Measurements from ENCODE around the gene ERG. TPM values are rescaled to one million over a fixed set of nuclear protein-coding genes. Genes with fewer than 3 reads are reported as not detected.

The ERG gene
- polyA plus RNA-seq, 1 experiment, result not detected

DNA sequence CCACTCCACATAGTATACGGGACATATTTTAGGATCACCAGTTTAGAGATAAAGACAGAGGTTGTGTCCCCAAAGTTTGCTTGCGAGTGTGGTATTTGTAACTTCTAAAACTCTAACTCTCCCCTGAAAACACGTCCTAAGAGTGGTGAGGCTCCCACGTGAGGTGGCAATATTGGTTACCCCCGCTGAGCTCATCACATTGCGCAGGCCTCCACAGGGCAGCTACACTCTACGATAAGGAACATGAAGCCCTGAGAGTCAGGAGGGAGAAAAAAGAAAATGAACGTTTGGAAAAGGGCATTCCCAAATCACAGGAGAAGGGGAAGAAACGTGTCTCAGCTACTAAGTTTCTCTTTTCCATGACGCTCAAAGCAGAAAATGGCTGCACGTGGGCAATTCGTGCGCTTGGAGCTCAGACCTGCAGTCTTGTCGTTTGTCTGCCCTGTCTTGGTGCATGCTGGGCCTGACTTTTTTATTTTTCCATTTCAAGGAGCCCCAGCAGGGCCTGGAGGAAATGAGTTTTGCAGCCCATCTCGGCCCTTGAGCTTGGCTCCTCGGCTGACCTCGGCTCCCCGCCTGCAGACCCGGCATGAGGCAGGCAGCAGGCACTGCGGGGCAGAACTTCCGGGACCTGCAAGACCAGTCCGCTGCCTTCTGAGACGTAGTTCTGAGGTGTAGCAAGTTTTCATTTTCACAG is 25.7 kb downstream of the ERG start:
- no peak overlapping the region for H3K4me3 ChIP-seq (ENCODE audit: low read depth, low read length)
- no peak overlapping the region for H3K27ac ChIP-seq (ENCODE audit: low read depth, low read length)
- ChIA-PET CTCF (interaction anchor here (0.6 to 0.7 kb wide), 2 partner anchors 63 to 709 kb away, joined by 3 to 6 read pairs; no protein-coding TSS in a partner anchor), POLR2A (no interaction called here)
- TF ChIP-seq, protein P1, sequence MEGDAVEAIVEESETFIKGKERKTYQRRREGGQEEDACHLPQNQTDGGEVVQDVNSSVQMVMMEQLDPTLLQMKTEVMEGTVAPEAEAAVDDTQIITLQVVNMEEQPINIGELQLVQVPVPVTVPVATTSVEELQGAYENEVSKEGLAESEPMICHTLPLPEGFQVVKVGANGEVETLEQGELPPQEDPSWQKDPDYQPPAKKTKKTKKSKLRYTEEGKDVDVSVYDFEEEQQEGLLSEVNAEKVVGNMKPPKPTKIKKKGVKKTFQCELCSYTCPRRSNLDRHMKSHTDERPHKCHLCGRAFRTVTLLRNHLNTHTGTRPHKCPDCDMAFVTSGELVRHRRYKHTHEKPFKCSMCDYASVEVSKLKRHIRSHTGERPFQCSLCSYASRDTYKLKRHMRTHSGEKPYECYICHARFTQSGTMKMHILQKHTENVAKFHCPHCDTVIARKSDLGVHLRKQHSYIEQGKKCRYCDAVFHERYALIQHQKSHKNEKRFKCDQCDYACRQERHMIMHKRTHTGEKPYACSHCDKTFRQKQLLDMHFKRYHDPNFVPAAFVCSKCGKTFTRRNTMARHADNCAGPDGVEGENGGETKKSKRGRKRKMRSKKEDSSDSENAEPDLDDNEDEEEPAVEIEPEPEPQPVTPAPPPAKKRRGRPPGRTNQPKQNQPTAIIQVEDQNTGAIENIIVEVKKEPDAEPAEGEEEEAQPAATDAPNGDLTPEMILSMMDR (IDR thresholded peaks at IDR 0.05; ENCODE audit: low read depth, low read length), result no peak
- H3K27me3 ChIP-seq (ENCODE audit: control insufficient read depth, insufficient read depth, low read length), result peaks cover 4% of the 10 kb centered on the region
- no peak for DNase-seq (ENCODE audit: low read depth, low spot score)
- no peaks in the 10 kb centered on the region for H3K9me3 ChIP-seq (ENCODE audit: control insufficient read depth, insufficient read depth, low read length)

DNA sequence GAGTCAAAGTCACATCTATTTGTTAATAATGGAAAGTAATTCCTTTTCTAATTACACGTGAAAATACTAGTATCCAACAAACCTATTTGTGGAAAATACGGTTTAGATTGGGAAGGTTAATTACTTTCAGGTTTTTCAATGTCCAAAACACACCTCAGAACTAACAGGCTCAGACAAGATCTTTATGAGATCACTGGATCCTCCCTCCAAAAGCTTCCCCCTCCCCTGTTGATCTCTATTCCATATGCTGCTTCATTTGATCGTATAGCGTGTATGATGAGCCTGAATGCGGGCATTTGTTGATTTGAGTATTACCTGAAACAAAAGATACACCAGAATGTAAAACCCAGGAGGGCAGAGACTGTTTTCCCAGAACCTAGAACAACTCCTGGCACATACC is 26.5 kb downstream of the ERG start:
- CTCF ChIA-PET, result no interaction called here
- no peaks in the 10 kb centered on the region for H3K9me3 ChIP-seq (ENCODE audit: control insufficient read depth, insufficient read depth, low read length)
- POLR2A ChIA-PET, result no interaction called here
- no peak overlapping the region for H3K4me3 ChIP-seq (ENCODE audit: low read depth, low read length)
- peaks cover 4% of the 10 kb centered on the region for H3K27me3 ChIP-seq (ENCODE audit: control insufficient read depth, insufficient read depth, low read length)
- TF ChIP-seq, protein P1 (IDR thresholded peaks at IDR 0.05; ENCODE audit: low read depth, low read length), result no peak
- no peak for DNase-seq (ENCODE audit: low read depth, low spot score)
- H3K27ac ChIP-seq (ENCODE audit: low read depth, low read length), result no peak overlapping the region

DNA sequence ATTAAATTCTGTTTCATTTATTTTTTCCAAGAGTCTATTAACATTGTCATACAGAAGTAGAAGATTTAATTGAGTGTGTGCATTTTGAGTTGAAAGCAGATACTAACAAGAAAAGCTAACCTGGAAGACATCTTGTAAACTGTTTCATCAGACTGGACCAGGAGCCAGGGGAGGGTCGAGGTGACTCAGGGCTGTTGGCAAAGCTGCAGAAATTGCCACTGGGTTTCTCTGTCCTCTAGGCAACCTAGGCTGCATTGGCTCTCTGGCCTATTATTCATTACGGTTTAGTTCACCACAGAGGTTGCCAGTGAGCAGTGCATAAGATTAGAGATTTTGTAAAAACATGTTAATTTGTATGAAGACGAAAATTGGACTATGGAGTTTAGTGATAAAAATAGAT is 27.5 kb downstream of the ERG start:
- H3K27me3 ChIP-seq (ENCODE audit: control insufficient read depth, insufficient read depth, low read length), result peaks cover 4% of the 10 kb centered on the region
- CTCF ChIA-PET, result no interaction called here
- no peaks in the 10 kb centered on the region for H3K9me3 ChIP-seq (ENCODE audit: control insufficient read depth, insufficient read depth, low read length)
- H3K4me3 ChIP-seq (ENCODE audit: low read depth, low read length), result no peak overlapping the region
- POLR2A ChIA-PET, result no interaction called here
- DNase-seq (ENCODE audit: low read depth, low spot score), result no peak
- TF ChIP-seq, protein P1 (IDR thresholded peaks at IDR 0.05; ENCODE audit: low read depth, low read length), result no peak
- no peak overlapping the region for H3K27ac ChIP-seq (ENCODE audit: low read depth, low read length)

DNA sequence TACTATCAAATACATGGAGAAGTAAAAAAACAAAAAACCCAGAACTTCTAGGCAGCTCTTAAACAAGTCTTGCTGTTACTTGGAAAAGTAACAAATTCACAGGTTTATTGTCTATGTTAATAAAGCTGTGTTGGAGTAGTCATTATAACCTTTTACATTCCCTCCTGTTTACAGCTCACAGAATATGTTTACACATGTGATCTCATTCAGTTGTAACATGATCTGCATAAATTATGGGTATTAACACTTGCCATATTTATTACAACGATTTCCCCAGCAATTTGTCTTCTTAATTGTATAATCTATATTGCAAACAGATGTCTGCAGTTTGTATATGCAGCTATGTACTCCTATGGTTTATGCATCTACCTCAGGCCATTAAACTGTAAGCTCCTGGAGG is 28.6 kb downstream of the ERG start:
- no peak overlapping the region for H3K4me3 ChIP-seq (ENCODE audit: low read depth, low read length)
- H3K27me3 ChIP-seq (ENCODE audit: control insufficient read depth, insufficient read depth, low read length), result no peaks in the 10 kb centered on the region
- no peaks in the 10 kb centered on the region for H3K9me3 ChIP-seq (ENCODE audit: control insufficient read depth, insufficient read depth, low read length)
- no peak for DNase-seq (ENCODE audit: low read depth, low spot score)
- CTCF ChIA-PET, result no interaction called here
- TF ChIP-seq, protein P1 (IDR thresholded peaks at IDR 0.05; ENCODE audit: low read depth, low read length), result no peak
- H3K27ac ChIP-seq (ENCODE audit: low read depth, low read length), result no peak overlapping the region
- POLR2A ChIA-PET, result no interaction called here

DNA sequence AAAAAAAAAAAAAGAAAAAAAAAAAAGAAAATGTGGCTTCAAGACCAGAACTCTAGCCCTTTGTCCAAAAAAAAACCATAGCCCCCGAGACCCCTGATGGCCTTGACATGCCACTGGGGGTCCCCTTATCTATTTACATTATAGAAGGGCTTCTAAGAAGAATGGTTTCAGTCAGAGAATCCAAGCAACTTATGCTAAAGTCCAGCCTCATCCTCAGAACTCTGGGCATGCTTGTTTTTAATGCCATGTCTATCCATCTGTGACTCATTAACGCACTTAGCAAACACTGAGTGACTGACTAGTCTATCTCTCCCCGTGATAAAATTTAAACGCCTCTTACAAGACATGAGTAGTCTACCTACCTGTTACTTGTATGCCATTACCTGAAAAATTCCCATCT is 29.3 kb downstream of the ERG start:
- DNase-seq (ENCODE audit: low read depth, low spot score), result no peak
- CTCF ChIA-PET, result no interaction called here

More for the DNA sequence above, 29.3 kb downstream of the ERG start:
- Histone ChIP-seq H3K27ac (ENCODE audit: low read depth, low read length) (no peak overlapping the region), H3K9me3 (ENCODE audit: control insufficient read depth, insufficient read depth, low read length) (no peaks in the 10 kb centered on the region), H3K27me3 (ENCODE audit: control insufficient read depth, insufficient read depth, low read length) (no peaks in the 10 kb centered on the region), H3K4me3 (ENCODE audit: low read depth, low read length) (no peak overlapping the region)
- POLR2A ChIA-PET, result no interaction called here
- TF ChIP-seq, protein P1 (IDR thresholded peaks at IDR 0.05; ENCODE audit: low read depth, low read length), result no peak
